Body of pancreas (tissue), 4 donors: Measurements from ENCODE around the gene CNTNAP2.

Source experiments
- CTCF ChIP-seq, 7 experiments: fragments of 450-650 bp in 4 of 7; fragments of 200-600 bp in 3 of 7; sonication (generic) in 3 of 7; IDR thresholded peaks; one replicate each; pipeline ENCODE4 v1.5.1; 2016 to 2019; ENCODE audit warnings: antibody characterized with exemption in 7 of 7
- POLR2A ChIP-seq, 3 donors: fragments of 450-650 bp; IDR thresholded peaks; one replicate each; pipeline ENCODE4 v1.6.1; 2016; ENCODE audit warnings: antibody characterized with exemption in 3 of 3, mild to moderate bottlenecking in 2 of 3

- TF ChIP-seq CTCF (IDR thresholded peaks at IDR 0.05) (no peak), POLR2A (IDR thresholded peaks at IDR 0.05) (no peak)
These were observed 1701.7 kb downstream of the CNTNAP2 start for GRCh38 chr7:147818317-147818716.
